GM12875 (cell line): ENCODE measurements around the gene APPL2.

ENCODE experiments used
- H3K4me3 ChIP-seq: one replicate; pipeline ENCODE4 v1.5.1; 2011; ENCODE audit warnings: low read depth, low read length, control low read depth
- CTCF ChIP-seq: IDR thresholded peaks from 2 replicates; pipeline ENCODE4 v1.5.1; 2011; ENCODE audit warnings: low read depth, mild to moderate bottlenecking, control low read depth, inconsistent platforms, low read length, moderate library complexity, borderline replicate concordance; ENCODE audit not compliant: insufficient read depth

APPL2 gene

GRCh38 chr12:105228966-105229365 lies 7.0 kb downstream of the APPL2 start:
- TF ChIP-seq CTCF, result no peak
- H3K4me3 ChIP-seq, result no peak overlapping the region

- no peak overlapping the region for H3K4me3 ChIP-seq
- TF ChIP-seq CTCF, result no peak
These were observed 7.5 kb downstream of the APPL2 start for GRCh38 chr12:105228494-105228893.

- H3K4me3 ChIP-seq, result no peak overlapping the region
- no peak for TF ChIP-seq CTCF
These were observed 8.1 kb downstream of the APPL2 start for GRCh38 chr12:105227879-105228278.

GRCh38 chr12:105226219-105226618 lies 9.8 kb downstream of the APPL2 start:
- no peak for TF ChIP-seq CTCF
- H3K4me3 ChIP-seq, result no peak overlapping the region

- H3K4me3 ChIP-seq, result no peak overlapping the region
- TF ChIP-seq CTCF, result no peak
These were observed 10.4 kb downstream of the APPL2 start for GRCh38 chr12:105225505-105226015.

GRCh38 chr12:105224399-105224798 lies 11.6 kb downstream of the APPL2 start:
- TF ChIP-seq CTCF, result no peak
- no peak overlapping the region for H3K4me3 ChIP-seq

GRCh38 chr12:105223884-105224283 lies 12.1 kb downstream of the APPL2 start:
- TF ChIP-seq CTCF, result no peak
- no peak overlapping the region for H3K4me3 ChIP-seq
